Measurements from ENCODE around the gene MEOX1. TPM values are rescaled to one million over a fixed set of nuclear protein-coding genes. Genes with fewer than 3 reads are reported as not detected.

The MEOX1 gene
- total and polyA plus RNA-seq, 2 of the 13 experiments (the other 11 are each of a cell fraction or from before 2014, with no cell fraction given): not detected

DNA sequence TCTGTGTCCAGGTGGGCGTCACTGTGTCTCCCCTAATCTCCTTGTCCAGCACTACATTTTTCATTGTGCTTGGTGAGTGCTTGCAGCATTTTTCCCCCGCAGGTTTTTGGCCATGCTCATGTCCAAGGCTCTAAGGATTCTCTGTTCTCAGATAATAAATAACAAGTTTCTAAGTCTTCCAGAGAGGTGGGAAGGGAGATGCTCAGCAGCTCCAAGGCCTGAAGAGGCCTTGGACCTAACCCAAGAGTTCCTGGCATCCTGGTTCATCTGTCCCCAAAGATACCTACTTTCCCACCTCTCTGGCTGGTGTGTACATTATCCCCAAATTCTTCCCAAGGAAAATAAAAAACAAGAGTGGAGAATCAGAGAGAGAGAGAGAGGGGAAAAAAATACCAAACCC, 45.3 kb downstream of the MEOX1 start:
- Histone ChIP-seq H4K20me1 (ENCODE audit: insufficient read depth, low read length) (no peaks in the 10 kb centered on the region), H3K9me3 (ENCODE audit: low read length) (no peaks in the 10 kb centered on the region), H3K4me1 (ENCODE audit: insufficient read depth, low read length) (peaks cover 48% of the 10 kb centered on the region), H3K4me3 (replicated peaks in 1 of 3; ENCODE audit: insufficient read depth in 1 of 3, low read depth in 2 of 3, low read length in 3 of 3) (no peak overlapping the region), H3K4me2 (ENCODE audit: low read depth, low read length) (no peak overlapping the region), H3K79me2 (ENCODE audit: insufficient read depth, low read length) (no peaks in the 10 kb centered on the region), H3K27me3 (ENCODE audit: control insufficient read depth in 1 of 2, insufficient read depth in 2 of 2, low read length in 2 of 2) (peaks cover 0 to 8% of the 10 kb centered on the region in 2 experiments; a peak in 1 of 5 replicates), H3K36me3 (replicated peaks in 1 of 2; ENCODE audit: control insufficient read depth in 1 of 2, insufficient read depth in 2 of 2, low read length in 2 of 2) (no peaks in the 10 kb centered on the region), H2AFZ (ENCODE audit: low read length) (no peak overlapping the region), H3K9ac (ENCODE audit: insufficient read depth, low read depth, low read length) (no peak overlapping the region), H3K27ac (ENCODE audit: extremely low read length, insufficient read depth, low read length) (no peak overlapping the region)
- CTCF ChIA-PET (ENCODE audit: low intra/inter-chr PET ratio, low total read pairs): no interaction called here
- TF ChIP-seq YY1 (IDR thresholded peaks at IDR 0.05; ENCODE audit: insufficient read depth, insufficient replicate concordance, low read depth, low read length) (no peak), PTBP1 (IDR thresholded peaks at IDR 0.05; ENCODE audit: low read depth, low read length, poor library complexity, severe bottlenecking) (no peak)
- TF ChIP-seq, protein P1, sequence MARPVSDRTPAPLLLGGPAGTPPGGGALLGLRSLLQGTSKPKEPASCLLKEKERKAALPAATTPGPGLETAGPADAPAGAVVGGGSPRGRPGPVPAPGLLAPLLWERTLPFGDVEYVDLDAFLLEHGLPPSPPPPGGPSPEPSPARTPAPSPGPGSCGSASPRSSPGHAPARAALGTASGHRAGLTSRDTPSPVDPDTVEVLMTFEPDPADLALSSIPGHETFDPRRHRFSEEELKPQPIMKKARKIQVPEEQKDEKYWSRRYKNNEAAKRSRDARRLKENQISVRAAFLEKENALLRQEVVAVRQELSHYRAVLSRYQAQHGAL (CRISPR knock-in tag; IDR thresholded peaks at IDR 0.05; ENCODE audit: not compliant biosample characterization): no peak
- no TSS peak for BruUV-seq (replicated peaks)
- WGBS (ENCODE audit: low lambda C conversion rate): 49% methylated on average over 2 of the region's 2 CpGs
- no peak for DNase-seq (ENCODE audit: low spot score)
- intact Hi-C loops (cut with micrococcal nuclease; ENCODE audit: unreplicated experiment): loop anchor here (5.0 kb wide), 1 partner anchor 51 kb away; no protein-coding TSS in a partner anchor
- no peak for ATAC-seq
- POLR2A ChIA-PET: no interaction called here
- no peak for FAIRE-seq
- in situ Hi-C loops (cut with HindIII; ENCODE audit: extremely low pct_ligation_motif_present, low pct_unique_long_range_greater_than_20kb): no loop called here

DNA sequence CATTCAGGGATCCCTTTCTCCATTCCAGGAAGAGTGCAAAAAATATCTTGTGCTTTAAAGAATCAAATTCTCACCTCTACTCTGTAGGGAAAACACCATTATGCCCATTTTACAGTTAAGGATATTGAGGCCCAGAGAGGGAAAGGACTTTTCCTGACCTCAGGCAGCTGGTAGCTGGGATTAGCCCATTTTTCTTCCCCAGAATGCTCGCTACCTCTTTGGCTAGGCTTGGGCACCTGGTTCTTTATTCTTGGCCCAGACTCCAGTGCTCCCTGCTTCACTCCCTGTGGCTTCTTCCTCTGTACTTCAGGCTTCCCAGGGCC, 45.7 kb downstream of the MEOX1 start:
- POLR2A ChIA-PET: no interaction called here
- BruUV-seq (replicated peaks): no TSS peak

More for the DNA sequence above, 45.7 kb downstream of the MEOX1 start:
- no peak for TF ChIP-seq ZNF776 (CRISPR knock-in tag; IDR thresholded peaks at IDR 0.05)
- no peak for TF ChIP-seq ZNF17 (CRISPR knock-in tag; IDR thresholded peaks at IDR 0.05)
- peak; percentile 75 for TF ChIP-seq ZNF629 (CRISPR knock-in tag; conservative IDR thresholded peaks at IDR 0.05)
- no peak overlapping the region for H3K4me2 ChIP-seq (ENCODE audit: low read depth, low read length)
- H3K27me3 ChIP-seq (ENCODE audit: control insufficient read depth in 1 of 2, insufficient read depth in 2 of 2, low read length in 2 of 2): peaks cover 0 to 8% of the 10 kb centered on the region in 2 experiments; a peak in 1 of 5 replicates
- WGBS (ENCODE audit: low lambda C conversion rate): 74% methylated on average over 1 of the region's 1 CpG
- no peaks in the 10 kb centered on the region for H3K9me3 ChIP-seq (ENCODE audit: low read length)
- no peaks in the 10 kb centered on the region for H4K20me1 ChIP-seq (ENCODE audit: insufficient read depth, low read length)
- no peak overlapping the region for H3K27ac ChIP-seq (ENCODE audit: extremely low read length, insufficient read depth, low read length)
- no peaks in the 10 kb centered on the region for H3K36me3 ChIP-seq (replicated peaks in 1 of 2; ENCODE audit: control insufficient read depth in 1 of 2, insufficient read depth in 2 of 2, low read length in 2 of 2)
- CTCF ChIA-PET (ENCODE audit: low intra/inter-chr PET ratio, low total read pairs): no interaction called here
- DNase-seq (ENCODE audit: low spot score): no peak
- FAIRE-seq: no peak
- H3K4me1 ChIP-seq (ENCODE audit: insufficient read depth, low read length): peaks cover 49% of the 10 kb centered on the region
- H3K9ac ChIP-seq (ENCODE audit: insufficient read depth, low read depth, low read length): no peak overlapping the region
- in situ Hi-C loops (cut with HindIII; ENCODE audit: extremely low pct_ligation_motif_present, low pct_unique_long_range_greater_than_20kb): no loop called here
- no peak overlapping the region for H2AFZ ChIP-seq (ENCODE audit: low read length)
- H3K79me2 ChIP-seq (ENCODE audit: insufficient read depth, low read length): no peaks in the 10 kb centered on the region
- intact Hi-C loops (cut with micrococcal nuclease; ENCODE audit: unreplicated experiment): loop anchor here (5.0 kb wide), 1 partner anchor 51 kb away; no protein-coding TSS in a partner anchor
- H3K4me3 ChIP-seq (replicated peaks in 1 of 3; ENCODE audit: insufficient read depth in 1 of 3, low read depth in 2 of 3, low read length in 3 of 3): no peak overlapping the region
- no peak for ATAC-seq
